Fibroblast of the aortic adventitia (primary cell): Measurements from ENCODE around the gene TIE1. TPM values are rescaled to one million over a fixed set of nuclear protein-coding genes. Genes with fewer than 3 reads are reported as not detected.

ENCODE experiments used
- DNase-seq: peaks from one replicate; pipeline ENCODE4 v3.0.0-alpha.2; 2010; ENCODE audit warnings: low read depth
- H3K4me3 ChIP-seq: 2 replicates; pipeline ENCODE4 v1.5.1; 2011; ENCODE audit warnings: low read depth, mild to moderate bottlenecking, control low read depth, low read length, moderate library complexity
- total RNA-seq: library from RNA; depleted of rRNA; stranded (reverse); fragments of >200 nt; gene quantifications from 2 replicates; pipeline ENCODE4 v1.2.3, GENCODE V29; 2012; ENCODE audit warnings: low replicate concordance
- TF ChIP-seq, protein P1 (sequence below): IDR thresholded peaks from 2 replicates; pipeline ENCODE4 v1.5.1; 2011; ENCODE audit warnings: mild to moderate bottlenecking, low read length, control low read depth, inconsistent platforms; ENCODE audit not compliant: insufficient read depth

TIE1 gene
- total RNA-seq = 0.81 and 5.2 TPM in 2 replicates

DNA sequence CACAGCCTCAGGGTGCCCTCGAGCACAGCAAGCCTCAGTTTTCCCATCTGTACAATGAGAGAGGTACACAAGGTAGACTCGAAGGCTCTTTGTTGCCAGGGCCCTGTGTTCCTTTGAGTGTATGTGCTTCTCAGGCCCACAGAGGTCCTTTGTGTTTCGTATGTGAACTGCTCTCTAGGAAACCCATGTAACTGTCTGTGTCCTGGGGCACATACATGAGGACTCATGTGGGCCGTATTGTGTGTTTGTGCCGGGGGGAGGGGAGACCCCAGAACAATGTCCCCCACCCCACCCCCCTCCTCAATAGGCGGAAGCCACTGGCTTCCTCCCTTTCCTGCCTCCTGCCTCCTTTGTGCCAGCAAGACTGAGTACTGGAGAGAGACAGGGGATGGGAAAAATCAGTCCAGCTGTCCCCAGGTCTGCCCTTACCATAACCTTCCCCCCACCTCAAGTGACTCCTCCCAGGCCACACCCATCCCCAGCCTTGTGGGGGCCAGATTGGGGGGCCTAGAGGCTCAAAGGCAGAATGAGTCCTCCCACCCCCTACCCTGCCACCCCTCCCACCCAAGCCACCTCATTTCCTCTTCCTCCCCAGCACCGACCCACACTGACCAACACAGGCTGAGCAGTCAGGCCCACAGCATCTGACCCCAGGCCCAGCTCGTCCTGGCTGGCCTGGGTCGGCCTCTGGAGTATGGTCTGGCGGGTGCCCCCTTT lies at the start of gene TIE1:
Gene TIE1 (plus strand): TSS at position 605 of the 717 bp plus-strand sequence. CDS start 90 bp downstream, at position 695.
- TF ChIP-seq, protein P1, sequence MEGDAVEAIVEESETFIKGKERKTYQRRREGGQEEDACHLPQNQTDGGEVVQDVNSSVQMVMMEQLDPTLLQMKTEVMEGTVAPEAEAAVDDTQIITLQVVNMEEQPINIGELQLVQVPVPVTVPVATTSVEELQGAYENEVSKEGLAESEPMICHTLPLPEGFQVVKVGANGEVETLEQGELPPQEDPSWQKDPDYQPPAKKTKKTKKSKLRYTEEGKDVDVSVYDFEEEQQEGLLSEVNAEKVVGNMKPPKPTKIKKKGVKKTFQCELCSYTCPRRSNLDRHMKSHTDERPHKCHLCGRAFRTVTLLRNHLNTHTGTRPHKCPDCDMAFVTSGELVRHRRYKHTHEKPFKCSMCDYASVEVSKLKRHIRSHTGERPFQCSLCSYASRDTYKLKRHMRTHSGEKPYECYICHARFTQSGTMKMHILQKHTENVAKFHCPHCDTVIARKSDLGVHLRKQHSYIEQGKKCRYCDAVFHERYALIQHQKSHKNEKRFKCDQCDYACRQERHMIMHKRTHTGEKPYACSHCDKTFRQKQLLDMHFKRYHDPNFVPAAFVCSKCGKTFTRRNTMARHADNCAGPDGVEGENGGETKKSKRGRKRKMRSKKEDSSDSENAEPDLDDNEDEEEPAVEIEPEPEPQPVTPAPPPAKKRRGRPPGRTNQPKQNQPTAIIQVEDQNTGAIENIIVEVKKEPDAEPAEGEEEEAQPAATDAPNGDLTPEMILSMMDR = no peak
- DNase-seq = no peak
- H3K4me3 ChIP-seq = no peak within 1 kb of the TSS

DNA sequence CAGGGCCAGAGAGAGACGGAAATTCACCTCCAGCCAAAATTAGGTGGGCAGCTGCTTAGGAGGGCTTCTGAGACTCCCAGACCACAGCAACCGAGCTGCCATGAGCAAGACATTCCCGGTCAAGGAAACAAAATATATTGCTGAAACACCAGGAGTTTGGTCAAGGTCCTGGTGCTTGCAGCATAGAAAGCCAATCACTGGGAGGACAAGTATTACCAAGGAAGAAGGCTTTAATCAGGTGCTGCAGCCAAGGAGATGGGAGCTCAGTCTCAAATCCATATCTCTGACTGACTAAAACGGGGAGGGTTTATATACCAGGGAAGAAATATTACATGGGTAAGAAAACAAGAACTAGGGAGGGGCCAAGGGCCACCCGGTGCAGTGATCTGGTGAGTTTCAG lies 49.8 kb upstream of the TIE1 start:
- DNase-seq = no peak
- TF ChIP-seq, protein P1 = no peak

DNA sequence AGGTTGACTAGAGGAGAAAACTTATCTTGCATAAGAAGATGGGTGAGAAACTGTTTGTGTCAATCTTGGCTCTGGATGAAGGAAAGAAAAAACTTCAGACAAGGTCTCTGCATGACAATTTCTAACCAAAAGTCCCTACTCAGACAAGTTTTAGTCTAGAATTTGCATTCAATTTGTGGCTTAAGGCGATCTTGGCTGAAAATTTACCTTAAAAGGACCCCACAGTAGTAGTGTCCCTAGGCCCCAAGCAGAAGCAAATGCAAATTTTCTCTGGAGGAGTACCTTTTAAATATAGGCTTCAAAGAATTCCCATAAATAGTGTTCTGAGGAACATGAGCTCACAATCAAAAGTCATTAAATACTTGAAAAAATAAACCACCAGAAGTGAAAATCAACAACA lies 48.6 kb upstream of the TIE1 start:
- TF ChIP-seq, protein P1 = no peak
- no peak overlapping the region for H3K4me3 ChIP-seq
- no peak for DNase-seq

More for the DNA sequence above, 49.8 kb upstream of the TIE1 start:
- H3K4me3 ChIP-seq = no peak overlapping the region

GRCh38 chr1:43253173-43253572 lies 47.6 kb upstream of the TIE1 start:
- no peak overlapping the region for H3K4me3 ChIP-seq
- DNase-seq = no peak
- TF ChIP-seq, protein P1 = no peak

DNA sequence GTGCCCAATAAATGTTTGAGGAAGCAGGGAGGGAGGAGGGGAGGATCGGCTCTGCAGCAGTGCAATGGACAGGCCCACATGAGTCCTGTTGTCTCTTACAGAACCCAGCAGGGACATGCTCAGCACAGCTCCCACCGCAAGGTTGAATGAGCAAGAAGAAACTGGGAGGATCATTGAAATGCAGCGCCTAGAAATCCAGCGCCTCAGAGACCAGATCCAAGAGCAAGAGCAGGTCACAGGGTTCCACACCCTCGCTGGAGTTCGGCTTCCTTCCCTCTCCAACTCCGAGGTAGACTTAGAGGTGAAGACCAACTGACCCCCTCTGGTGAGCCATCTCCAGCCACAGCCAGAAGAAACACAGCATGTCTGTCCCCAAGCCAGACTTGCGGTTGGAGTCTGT lies 46.9 kb upstream of the TIE1 start:
- TF ChIP-seq, protein P1 = no peak
- no peak for DNase-seq
- no peak overlapping the region for H3K4me3 ChIP-seq

GRCh38 chr1:43255438-43256210 lies 45.2 kb upstream of the TIE1 start:
- TF ChIP-seq, protein P1 = no peak

More at GRCh38 chr1:43255438-43256210, 45.2 kb upstream of the TIE1 start:
- DNase-seq = no peak
- H3K4me3 ChIP-seq = no peak overlapping the region
